Measurements from ENCODE around the gene EIF2S3.

DNA sequence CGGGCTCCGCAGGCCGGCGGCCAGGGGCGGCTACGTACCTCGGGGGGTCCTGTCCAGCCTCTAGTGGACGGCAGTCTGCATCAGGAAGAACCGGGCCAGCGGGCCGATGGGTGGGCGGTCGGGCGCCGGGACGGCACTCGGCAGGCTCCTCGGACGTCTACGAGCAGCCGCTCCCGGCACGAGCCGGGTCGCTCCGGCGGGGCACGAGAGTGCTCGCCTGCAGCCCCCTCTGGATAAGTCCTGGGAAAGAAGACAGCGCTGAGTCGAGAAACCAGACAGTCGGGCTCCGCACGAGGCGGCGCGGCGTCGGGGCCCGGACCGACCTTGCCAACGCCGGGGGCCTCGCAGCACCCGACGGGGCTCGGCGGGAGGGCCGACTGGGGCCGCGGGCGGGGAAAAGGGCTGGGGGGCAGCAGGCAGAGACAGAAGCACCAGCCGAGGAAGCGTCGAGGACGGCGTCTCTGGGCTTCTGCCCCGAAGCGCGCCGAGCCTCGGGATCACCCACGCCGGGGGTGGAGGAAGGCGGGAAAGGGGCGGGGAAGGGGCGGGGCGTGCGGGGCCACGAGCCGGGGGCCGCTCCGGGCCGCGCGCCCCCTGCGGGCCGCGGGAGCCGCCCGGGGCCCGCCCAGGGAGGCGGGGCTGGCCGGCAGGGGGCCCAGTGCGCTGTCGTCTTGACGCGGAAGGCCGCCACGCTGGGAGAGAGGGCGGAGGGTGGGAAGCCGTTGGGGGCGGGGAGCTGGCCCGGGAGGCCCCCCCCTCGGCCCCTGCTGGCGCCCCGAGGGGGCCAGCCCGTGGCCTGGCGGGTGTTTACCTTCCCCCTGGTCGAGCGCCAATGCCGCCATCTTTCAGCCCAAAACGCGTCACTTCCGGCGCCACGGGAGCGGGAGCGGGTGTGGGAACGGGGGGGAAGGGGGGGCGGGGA lies 29.7 kb upstream of the EIF2S3 start:
- peak in 2 of 4 donors; percentile 84 for TF ChIP-seq POLR2A (IDR thresholded peaks at IDR 0.05)
- TF ChIP-seq, protein P1, sequence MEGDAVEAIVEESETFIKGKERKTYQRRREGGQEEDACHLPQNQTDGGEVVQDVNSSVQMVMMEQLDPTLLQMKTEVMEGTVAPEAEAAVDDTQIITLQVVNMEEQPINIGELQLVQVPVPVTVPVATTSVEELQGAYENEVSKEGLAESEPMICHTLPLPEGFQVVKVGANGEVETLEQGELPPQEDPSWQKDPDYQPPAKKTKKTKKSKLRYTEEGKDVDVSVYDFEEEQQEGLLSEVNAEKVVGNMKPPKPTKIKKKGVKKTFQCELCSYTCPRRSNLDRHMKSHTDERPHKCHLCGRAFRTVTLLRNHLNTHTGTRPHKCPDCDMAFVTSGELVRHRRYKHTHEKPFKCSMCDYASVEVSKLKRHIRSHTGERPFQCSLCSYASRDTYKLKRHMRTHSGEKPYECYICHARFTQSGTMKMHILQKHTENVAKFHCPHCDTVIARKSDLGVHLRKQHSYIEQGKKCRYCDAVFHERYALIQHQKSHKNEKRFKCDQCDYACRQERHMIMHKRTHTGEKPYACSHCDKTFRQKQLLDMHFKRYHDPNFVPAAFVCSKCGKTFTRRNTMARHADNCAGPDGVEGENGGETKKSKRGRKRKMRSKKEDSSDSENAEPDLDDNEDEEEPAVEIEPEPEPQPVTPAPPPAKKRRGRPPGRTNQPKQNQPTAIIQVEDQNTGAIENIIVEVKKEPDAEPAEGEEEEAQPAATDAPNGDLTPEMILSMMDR (IDR thresholded peaks at IDR 0.05), result peak in 2 of 6 experiments; percentile 22 to 31

All from esophagus squamous epithelium (tissue), 4 donors.